Right ventricle myocardium superior (tissue), 1 donor: Measurements from ENCODE around the gene FBN3. TPM values are rescaled to one million over a fixed set of nuclear protein-coding genes. Genes with fewer than 3 reads are reported as not detected.
"Not testable (repeated sequence)": the region's sequence is repeated elsewhere in the genome, so short reads cannot be mapped to it uniquely, and the experiment has no call there.

Source experiments
- ATAC-seq: fragments of 200-7000 bp; cut with Tn5 transposase; one replicate; pipeline ENCODE4 v1.9.1; 2020; ENCODE audit warnings: mild to moderate bottlenecking; ENCODE audit not compliant: poor library complexity
- DNase-seq: peaks from one replicate; pipeline ENCODE4 v3.0.0-alpha.2; 2020
- intact Hi-C: fragments of 100-400 bp; cut with DNase I; formaldehyde crosslinking; loops from one replicate; pipeline ENCODE4 v1.11.2; 2022
- total RNA-seq: library from RNA; stranded (reverse); fragmentation: NEBNext Ultra II Directional; extraction: Animal tissue kit (Norgen Biotek cat#: 25700); gene quantifications from one replicate; pipeline ENCODE4 v1.2.1, GENCODE V29; 2021
- donor health status: DM: no; HTN: yes; CAD: no; lungs with severe emphysema.

Gene FBN3
- total RNA-seq, 1 donor from 2014 or later = not detected

DNA sequence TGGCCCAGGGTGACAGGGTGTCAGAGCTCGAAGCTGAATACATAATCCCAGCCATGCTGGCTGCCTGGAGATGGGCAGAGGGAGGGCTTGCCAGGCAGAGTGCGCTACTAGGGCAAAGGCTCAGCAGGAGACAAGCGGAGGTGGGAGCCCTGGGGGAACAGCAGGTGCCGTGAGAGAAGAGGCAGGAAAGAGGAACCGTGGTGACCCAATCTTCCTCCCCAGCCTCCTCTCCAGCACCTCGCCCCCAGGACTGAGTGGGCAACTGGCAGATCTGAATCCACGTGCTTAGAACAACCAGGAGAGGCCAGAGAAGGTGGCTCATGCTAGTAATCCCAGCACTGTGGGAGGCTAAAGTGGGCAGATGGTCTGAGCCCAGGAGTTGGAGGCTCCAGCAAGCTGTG lies 107.9 kb downstream of the FBN3 start:
- DNase-seq = no peak
- ATAC-seq = no peak

DNA sequence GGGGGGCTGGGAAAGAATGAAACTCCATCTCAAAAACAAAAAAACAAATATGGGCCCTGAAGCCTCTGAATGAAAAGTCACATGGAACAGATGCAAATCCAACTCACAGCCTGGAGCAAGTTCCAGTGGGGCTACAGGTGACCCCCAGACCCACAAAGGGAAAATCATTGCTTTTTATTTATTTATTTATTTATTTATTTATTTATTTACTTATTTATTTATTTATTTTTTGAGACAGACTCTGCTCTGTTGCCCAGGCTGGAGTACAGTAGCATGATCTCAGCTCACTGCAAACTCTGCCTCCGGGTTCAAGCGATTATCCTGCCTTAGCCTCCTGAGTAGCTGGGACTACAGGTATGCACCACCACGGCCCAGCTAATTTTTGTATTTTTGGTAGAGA lies 110.2 kb downstream of the FBN3 start:
- no peak for DNase-seq
- intact Hi-C loops = no loop called here
- no peak for ATAC-seq

More for the DNA sequence above, 107.9 kb downstream of the FBN3 start:
- intact Hi-C loops = no loop called here

DNA sequence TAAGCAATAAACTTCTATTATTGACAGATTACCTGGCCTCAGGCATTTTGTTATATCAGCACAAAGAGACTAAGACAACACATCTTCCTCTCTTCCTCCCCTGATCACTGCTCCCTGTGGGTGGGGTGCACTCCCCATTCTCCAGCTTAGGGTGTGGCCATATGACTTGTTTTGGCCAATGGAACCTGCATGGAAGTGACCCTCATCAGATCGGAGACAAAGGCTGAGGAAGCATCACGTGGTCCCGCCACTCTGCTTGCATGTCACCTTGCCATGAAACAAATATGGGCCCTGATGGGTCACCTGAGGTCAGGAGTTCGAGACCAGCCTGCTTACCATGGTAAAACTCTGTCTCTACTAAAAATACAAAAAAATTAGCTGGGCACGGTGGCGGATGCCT lies 110.6 kb downstream of the FBN3 start:
- DNase-seq (no peak), ATAC-seq (no peak)
- intact Hi-C loops = no loop called here

DNA sequence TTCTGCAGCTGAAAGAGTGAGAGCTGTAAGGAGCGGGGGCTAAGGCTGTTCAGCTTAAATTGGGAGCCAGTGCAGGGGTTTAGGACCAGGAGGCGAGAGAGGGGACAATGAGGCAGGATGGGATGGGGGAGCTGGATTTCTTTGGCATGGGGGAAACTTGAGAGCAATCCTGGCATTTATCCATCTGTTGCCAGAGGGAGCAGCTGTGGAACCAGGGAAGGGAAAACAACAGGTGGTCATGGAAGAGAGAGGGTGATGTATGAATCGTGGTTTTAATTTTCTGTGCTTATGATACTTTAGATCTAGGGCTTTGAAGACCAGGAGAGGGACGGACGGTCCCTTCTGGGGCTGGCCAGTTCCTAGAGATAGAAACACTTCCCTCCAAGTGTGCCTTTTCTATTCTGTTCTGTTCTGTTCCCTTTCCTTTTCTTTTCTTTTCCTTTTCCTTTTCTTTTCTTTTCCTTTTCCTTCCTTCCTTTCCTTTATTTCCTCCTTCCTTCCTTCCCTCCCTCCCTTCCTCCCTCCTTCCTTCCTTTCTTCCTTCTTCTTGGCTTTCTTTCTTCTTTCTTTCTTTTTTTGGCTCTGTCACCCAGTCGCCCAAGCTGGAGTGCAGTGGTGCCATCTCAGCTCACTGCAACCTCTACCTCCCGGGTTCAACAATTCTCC lies 112.8 kb downstream of the FBN3 start:
- ATAC-seq = no peak
- intact Hi-C loops = no loop called here
- DNase-seq = no peak

DNA sequence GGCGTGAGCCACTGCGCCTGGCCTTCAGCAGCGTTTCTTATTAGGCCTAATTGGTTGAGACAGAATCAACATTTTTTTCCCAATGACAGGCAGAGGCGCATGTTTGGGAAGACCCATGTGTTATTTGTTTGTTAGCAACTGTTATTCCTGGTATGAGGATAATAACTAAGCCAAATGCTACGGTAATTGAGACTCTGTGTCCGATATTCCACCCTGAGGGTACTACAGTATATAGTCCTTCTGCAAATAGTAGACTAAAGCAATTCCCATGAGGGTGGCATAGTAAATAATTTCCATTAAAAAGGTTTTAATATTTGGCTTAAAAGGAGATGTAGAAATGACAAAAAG lies 115.2 kb downstream of the FBN3 start:
- ATAC-seq (no peak), DNase-seq (no peak)
- intact Hi-C loops = no loop called here

DNA sequence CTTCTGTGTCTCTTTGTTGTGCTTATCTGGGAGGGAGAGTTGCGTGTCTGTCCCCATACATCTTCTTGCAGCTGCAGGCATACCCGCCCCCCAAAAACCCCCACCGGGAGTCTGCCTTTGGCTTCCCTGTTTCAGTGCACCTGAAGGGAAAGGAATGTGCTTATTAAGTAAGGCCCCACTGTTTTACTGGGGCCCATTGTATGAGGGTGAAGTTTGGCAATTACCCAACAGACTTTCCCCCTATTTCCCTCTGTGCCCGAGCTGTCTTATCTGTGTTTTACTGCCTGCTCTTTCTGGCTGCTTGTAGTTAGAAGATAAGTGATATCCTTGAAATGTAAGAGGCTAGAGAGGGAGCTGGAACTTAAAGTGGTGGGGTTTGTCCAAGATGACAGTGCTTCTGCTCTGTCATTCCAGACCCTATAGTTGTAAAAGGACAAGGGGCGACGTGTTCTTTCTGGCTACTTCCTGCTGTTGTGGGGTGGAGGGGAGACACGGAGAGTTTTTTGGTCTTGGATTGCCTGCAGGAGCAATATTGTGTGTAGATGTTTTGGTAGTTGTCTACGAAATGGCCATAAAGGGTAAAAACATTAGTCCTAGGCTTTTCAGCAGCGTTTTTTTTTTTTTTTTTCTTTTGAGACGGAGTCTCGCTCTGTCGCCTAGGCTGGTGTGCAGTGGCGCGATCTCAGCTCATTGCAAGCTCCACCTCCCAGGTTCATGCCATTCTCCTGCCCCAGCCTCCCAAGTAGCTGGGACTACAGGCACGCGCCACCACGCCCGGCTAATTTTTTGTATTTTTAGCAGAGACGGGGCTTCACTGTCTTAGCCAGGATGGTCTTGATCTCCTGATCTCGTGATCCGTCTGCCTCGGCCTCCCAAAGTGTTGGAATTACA lies 115.9 kb downstream of the FBN3 start:
- ATAC-seq, intact Hi-C loops, DNase-seq: not testable (repeated sequence)

DNA sequence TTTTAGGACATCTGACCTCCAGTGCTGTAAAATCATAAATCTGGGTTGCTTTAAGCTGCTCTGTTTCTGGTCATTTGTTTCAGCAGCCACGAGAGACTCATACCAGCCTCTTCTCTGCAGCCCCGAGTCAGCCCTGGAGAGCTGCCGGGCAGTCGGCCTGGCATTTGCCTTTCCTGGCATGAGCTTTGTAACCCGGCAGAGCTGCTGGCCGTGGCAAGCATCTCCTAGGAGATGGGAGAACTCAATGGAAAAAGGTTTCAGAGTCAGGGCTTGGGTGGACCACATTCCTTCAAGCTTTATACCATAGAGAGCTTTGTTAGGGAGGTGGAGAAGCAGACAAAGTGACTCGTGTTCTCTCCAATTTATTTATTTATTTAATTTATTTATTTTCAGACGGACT lies 118.4 kb downstream of the FBN3 start:
- intact Hi-C loops = no loop called here
- DNase-seq = no peak

DNA sequence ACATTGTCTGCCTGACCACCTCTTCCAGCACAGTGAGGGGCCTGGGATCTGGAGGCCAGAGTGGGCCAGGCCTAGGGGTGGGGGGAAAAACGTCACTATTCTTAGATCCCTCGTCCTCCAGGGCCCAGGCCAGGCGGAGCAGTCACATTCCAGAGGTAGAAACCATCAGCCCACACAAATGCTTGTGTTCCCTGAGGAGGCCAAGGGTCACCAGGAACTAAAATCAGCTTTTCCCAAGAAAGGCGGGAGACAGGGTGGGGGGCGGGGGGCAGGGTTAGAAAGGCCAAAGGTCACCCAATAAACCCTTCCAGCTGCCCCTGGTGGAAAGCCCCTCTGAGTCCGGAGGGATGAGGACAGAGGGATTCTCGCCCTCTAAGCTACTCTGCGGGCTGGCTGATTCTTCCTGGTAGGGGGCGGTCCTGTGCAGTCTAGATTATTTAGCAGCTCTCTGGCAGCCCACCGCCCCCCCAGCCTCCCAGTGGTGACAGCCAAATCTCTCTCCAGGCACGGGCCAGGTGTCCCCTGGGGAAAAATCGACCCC lies 120.4 kb downstream of the FBN3 start:
- ATAC-seq (no peak), DNase-seq (no peak)
- intact Hi-C loops = no loop called here

More for the DNA sequence above, 118.4 kb downstream of the FBN3 start:
- ATAC-seq = no peak

DNA sequence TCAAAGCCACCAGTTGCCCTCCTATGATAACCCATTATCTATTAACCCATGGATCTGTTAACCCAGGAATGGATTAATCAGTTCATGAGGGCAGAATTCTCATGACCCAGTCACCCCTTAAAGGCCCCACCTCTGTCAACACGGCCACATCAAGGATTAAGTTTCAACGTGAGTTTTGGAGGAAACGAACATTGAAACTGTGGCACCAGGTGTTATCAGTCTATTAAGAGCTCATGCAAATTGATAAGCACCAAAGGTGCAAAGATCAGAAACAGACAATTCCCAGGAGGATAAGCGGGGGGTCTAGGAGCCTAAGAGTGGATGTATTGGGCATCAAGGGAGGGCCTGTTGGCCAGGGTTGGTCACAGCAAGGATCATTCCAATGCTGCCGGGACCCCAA lies 124.1 kb downstream of the FBN3 start:
- no peak for ATAC-seq
- DNase-seq = no peak
- intact Hi-C loops = no loop called here

DNA sequence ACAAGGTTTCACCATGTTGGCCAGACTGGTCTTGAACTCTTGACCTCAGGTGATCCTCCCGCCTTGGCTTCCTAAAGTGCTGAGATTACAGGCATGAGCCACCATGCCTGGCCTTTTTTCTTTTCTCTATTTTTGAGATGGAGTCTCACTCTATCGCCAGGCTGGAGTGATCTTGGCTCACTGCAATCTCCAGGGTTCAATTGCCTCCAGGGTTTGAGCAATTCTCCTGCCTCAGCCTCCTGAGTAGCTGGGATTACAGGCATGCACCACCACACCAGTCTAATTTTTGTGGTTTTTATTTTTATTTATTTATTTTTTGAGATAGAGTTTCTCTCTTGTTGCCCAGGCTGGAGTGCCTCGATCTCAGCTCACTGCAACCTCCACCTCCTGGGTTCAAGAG lies 125.1 kb downstream of the FBN3 start:
- intact Hi-C loops = not testable (repeated sequence)

DNA sequence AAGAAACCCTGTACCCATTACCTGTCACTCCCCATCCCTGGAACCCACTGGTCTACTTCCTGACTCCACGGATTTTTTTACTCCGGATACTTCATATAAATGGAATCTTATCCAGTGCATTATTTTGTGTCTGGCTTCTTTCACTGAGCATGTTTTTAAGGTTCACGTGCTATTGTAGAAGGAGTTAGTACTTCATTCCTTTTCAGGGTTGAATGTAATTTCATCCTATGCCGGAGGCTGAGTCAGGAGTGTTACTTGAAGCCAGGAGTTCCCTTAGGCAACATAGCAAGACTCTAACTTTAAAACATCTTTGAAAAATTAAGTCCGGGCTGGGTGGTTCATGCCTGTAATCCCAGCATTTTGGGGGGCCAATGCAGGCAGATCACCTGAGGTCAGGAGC lies 126.0 kb downstream of the FBN3 start:
- ATAC-seq (no peak), DNase-seq (no peak)
- intact Hi-C loops = no loop called here

More for the DNA sequence above, 125.1 kb downstream of the FBN3 start:
- DNase-seq, ATAC-seq: not testable (repeated sequence)

DNA sequence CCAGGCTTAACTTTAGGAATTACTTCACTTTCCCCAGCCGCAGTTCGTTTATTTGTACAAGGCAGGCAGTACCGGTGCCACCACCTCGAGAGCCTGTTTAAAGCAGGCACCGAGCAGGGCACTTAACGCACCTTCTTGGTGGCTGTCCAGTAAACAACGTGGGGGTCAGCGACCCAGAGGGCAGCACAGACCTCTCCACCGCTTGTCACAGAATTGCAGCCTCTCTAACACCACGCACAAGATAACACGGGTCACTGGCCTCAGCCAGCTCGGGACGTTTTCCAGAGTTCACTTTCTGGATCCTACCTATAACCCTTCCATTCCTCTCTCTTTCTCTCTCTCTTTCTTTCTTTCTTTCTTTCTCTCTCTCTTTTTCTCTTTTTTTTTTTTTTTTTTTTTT lies 127.1 kb downstream of the FBN3 start:
- intact Hi-C loops = no loop called here
- DNase-seq = no peak
- ATAC-seq = no peak

DNA sequence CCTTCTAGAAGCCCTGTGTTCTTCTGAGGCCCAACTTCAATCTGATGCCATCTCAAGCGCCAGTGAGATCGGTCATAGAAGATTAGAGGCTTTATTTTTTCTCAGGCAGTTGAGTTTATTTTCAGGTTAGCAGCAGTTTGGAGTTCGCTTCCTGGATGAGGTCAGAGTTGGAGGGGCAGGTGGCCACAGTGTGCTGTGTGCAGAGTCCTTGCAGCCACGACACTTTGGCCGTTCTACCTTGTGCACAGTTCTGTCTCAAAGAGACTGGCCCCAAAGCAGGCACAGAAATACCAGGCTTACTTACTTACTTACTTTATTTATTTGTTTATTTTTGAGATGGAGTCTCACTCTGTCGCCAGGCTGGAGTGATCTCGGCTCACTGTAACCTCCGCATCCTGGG lies 128.0 kb downstream of the FBN3 start:
- intact Hi-C loops = no loop called here
- DNase-seq (no peak), ATAC-seq (no peak)

DNA sequence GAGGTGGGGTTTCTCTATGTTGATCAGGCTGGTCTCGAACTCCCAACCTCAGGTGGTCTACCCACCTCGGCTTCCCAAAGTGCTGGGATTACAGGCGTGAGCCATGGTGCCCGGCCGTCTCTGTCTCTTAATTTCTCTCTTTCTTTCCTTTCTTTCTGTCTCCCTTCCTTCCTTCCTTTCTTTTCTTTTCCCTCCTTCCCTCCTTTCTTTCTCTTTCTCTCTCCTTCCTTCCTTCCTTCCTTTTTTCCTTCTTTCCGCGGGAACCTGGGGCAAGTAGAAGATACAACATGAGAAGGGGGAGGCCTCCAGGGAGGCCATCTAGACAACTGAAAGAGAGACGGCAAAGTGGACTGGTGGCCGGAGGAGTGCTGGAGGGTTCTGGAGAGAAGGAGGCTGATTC lies 128.7 kb downstream of the FBN3 start:
- intact Hi-C loops = no loop called here
- ATAC-seq (no peak), DNase-seq (no peak)

DNA sequence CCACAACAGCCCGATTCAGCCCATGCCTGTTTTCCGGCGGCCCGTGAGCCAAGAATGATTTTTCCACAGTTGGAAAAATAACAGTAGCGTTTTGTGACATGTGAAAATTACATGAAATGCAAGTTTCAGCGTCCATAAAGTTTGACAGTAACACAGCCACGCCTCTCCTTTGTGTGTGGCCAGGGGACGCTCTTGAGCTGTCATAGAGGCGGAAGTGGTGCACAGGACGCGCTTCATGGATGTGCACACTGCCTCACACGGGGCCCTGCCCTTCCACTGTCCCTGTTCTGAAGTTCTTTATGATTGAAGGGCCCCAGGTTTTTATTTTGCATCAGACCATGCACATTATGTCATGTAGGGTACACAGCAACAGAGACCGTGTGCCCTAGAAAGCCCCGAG lies 131.6 kb downstream of the FBN3 start:
- no peak for ATAC-seq
- DNase-seq = no peak
- intact Hi-C loops = no loop called here

Other genes starting within 250 kb of the FBN3 start
- gene MAP2K7, start 245.7 kb downstream of the FBN3 start, total RNA-seq = 27.5 TPM
- gene TGFBR3L, start 234.8 kb downstream of the FBN3 start, total RNA-seq = 10.9 TPM
- gene SNAPC2, start 229.3 kb downstream of the FBN3 start, total RNA-seq = 9.4 TPM
- gene CTXN1, start 223.5 kb downstream of the FBN3 start, total RNA-seq = 0.16 TPM
- gene TIMM44, start 205.9 kb downstream of the FBN3 start, total RNA-seq = 116 TPM
- 49.4 TPM for gene ELAVL1, start 144.0 kb downstream of the FBN3 start, total RNA-seq
- not detected for gene CCL25, start 96.8 kb downstream of the FBN3 start, total RNA-seq
- gene CERS4, start 59.8 kb upstream of the FBN3 start, total RNA-seq = 19.1 TPM
- 34.5 TPM for gene CD320, start 158.8 kb upstream of the FBN3 start, total RNA-seq
- gene NDUFA7, start 171.8 kb upstream of the FBN3 start, total RNA-seq = 127 TPM
- 1,119 TPM for gene RPS28, start 171.9 kb upstream of the FBN3 start, total RNA-seq
- 21.8 TPM for gene KANK3, start 193.7 kb upstream of the FBN3 start, total RNA-seq
- 13.9 TPM for gene ANGPTL4, start 214.6 kb upstream of the FBN3 start, total RNA-seq
- 136 TPM for gene RAB11B, start 240.8 kb upstream of the FBN3 start, total RNA-seq